GM21390 (cell line): ENCODE data around the gene STX10.

Experiments used
- ATAC-seq: cut with Tn5 transposase; IDR thresholded peaks from one replicate; pipeline ENCODE4 v1.9.1; 2021; ENCODE audit not compliant: unreplicated experiment

Gene STX10

GRCh38 chr19:13101590-13102415 lies 48.4 kb downstream of the STX10 start:
- no peak for ATAC-seq

- ATAC-seq = no peak
These were observed 49.2 kb downstream of the STX10 start for GRCh38 chr19:13100841-13101589.

- no peak for ATAC-seq
These were observed 50.1 kb downstream of the STX10 start for GRCh38 chr19:13100031-13100588.

- ATAC-seq = no peak
These were observed 50.8 kb downstream of the STX10 start for GRCh38 chr19:13099073-13099999.

- no peak for ATAC-seq
These were observed 51.7 kb downstream of the STX10 start for GRCh38 chr19:13098277-13099072.

GRCh38 chr19:13097463-13098258 lies 52.5 kb downstream of the STX10 start:
- no peak for ATAC-seq

- no peak for ATAC-seq
These were observed 53.1 kb downstream of the STX10 start for GRCh38 chr19:13097033-13097462.

- no peak for ATAC-seq
These were observed 53.9 kb downstream of the STX10 start for GRCh38 chr19:13095934-13096927.

GRCh38 chr19:13095393-13095784 lies 54.8 kb downstream of the STX10 start:
- no peak for ATAC-seq

GRCh38 chr19:13094771-13095392 lies 55.3 kb downstream of the STX10 start:
- no peak for ATAC-seq

- ATAC-seq = no peak
These were observed 56.1 kb downstream of the STX10 start for GRCh38 chr19:13094106-13094504.
